HG03342 (cell line): ENCODE data around the gene HMGCS2.

ENCODE experiments used
- ATAC-seq: cut with Tn5 transposase; IDR thresholded peaks from one replicate; pipeline ENCODE4 v1.9.1; 2021; ENCODE audit warnings: mild to moderate bottlenecking, moderate library complexity; ENCODE audit not compliant: unreplicated experiment

Gene HMGCS2

DNA sequence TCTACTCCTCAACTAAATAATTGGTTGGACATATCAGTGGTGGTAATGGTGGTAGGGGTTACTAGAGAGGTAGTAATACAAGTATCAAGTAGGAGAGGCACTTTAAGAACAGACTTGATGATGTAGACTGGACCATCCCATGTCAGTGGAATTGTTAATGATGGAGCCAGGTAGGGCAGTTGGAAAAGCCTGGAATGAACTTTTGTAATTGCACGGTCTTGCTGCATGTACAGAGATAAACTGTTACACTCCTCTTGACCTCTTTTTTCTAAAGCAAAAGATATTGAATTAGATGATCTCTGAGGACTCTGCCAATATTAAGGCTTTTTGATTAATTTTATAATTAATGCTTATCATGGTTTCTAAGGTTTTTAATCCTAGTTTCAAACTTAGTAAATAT lies 5.8 kb downstream of the HMGCS2 start:
- no peak for ATAC-seq

DNA sequence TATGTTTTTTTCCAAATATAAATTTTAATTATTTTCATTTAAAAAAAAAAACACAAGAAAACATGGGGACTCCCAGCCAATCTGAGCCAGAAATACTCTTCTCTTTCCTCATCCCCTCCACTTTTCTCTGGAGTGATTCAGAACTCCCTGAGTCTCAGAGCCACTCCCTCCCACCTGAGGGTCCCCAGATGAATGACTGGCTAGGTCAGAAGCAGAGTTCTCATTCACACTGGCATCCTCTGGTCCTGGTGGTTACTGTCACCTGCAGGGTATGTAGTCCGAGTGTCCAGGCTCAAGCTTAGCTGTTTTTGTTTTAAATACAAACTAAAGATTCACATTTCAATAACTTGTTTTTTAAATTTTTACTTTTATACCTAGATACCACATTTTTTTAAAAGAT lies 6.3 kb downstream of the HMGCS2 start:
- no peak for ATAC-seq

DNA sequence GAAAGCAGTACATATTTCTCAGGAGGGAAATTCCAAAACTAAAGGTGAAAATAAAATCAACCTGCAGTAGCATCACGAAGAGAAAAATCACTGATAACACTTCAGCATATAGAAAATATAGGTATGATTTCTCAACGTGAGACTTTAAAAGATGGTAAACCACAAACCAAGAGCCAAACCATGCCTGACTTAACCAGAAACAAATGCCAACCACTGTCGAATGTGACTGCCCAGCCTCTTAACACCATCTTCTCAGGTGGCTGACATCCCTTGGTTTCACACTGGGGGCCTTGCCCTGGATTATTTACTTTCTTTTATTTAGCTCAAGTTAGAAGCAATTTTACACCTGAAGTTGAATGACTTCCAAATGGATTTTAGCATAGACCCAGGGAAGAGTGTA lies 10.1 kb downstream of the HMGCS2 start:
- no peak for ATAC-seq

DNA sequence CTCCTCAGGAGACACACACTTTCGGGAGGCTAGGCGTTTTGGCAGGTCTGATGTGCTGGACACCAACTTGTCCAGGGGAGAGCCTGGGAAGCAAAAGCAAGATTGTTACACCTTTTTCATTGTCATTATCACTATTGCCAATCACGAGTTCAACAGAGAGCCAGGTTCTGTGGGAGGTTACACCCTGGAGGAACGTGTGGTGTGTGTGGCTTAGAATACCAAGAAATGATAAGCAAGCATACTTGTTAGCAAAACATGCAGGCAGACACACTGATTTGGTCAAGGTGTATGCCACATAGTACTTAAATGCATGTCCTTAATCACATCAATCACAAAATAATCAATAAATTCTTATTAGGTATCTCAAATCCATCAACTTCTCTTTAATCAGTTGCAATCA lies 16.1 kb downstream of the HMGCS2 start:
- no peak for ATAC-seq

DNA sequence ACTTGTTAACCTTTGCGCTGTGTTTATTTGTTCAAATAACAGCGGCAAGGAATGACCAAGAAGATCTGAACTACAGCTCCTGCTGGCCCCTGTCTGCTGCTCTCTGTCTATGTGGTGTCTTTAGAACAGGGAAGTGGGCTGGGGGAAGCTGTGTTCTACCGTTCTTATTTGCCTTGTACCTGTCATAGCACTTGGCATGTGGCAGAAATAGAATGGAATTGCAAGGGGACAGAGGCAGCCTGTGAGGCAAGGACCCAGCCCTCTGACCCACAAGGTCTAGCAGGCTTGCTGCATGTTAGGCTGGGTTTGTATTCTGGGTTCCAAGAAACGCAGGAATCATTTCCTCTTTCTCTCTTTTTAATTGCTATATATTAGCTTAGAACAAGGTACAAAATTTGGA lies 20.7 kb downstream of the HMGCS2 start:
- ATAC-seq: no peak

DNA sequence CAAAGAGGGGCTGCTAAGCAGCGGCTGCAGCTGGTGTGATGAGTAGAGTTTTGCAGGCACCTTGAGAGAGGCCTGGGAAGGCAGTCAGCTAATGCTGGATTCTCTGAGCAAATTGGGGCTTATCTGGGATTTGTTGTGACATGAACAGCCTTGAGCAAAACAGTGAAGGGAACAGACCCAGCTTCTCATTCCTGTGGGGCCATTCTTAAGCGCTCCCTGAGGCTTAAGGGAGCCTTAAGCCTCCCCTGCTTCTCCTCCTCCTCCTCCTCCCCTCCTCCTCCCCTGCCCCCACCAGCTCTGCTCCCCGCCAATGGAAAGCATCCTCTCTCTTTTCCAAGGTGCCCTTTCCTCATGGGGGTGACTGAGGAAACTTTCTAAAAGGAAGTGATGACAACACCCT lies 21.3 kb downstream of the HMGCS2 start:
- no peak for ATAC-seq

DNA sequence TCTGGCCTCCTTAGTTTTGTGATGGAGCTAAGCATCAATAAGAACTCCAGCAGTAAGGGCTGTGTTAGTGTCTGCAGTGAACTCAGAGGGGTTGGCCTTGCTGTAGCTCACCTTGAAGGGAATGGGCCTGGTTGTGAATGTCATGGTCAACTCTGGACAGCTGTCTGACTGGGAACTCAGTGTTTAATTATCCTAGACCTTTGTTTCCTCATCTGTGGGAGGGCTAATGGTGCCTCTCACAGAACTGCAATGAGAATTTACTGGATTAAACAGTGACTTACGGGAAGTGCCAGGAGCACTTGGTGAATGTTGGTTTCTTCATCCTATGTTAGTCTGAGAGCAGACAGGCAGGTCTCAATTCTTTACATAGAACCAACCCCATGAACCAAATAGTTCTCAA lies 23.7 kb downstream of the HMGCS2 start:
- no peak for ATAC-seq

DNA sequence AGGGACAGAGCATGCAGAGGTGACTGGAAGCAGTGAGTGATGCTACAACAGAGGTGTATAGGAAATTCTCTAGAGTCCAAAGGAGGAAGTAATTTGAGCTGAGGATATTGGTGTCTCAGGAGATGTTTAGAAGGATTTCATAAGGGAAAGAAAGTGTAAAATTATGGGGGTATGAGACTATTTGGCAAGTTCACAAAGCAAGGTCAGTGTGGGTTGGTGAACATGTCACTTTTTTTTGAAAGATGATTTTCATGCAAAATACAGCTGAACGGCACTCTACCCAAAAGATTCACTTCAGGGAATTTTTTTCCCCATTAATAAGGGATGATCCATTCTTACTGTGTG lies 24.1 kb downstream of the HMGCS2 start:
- ATAC-seq: no peak

DNA sequence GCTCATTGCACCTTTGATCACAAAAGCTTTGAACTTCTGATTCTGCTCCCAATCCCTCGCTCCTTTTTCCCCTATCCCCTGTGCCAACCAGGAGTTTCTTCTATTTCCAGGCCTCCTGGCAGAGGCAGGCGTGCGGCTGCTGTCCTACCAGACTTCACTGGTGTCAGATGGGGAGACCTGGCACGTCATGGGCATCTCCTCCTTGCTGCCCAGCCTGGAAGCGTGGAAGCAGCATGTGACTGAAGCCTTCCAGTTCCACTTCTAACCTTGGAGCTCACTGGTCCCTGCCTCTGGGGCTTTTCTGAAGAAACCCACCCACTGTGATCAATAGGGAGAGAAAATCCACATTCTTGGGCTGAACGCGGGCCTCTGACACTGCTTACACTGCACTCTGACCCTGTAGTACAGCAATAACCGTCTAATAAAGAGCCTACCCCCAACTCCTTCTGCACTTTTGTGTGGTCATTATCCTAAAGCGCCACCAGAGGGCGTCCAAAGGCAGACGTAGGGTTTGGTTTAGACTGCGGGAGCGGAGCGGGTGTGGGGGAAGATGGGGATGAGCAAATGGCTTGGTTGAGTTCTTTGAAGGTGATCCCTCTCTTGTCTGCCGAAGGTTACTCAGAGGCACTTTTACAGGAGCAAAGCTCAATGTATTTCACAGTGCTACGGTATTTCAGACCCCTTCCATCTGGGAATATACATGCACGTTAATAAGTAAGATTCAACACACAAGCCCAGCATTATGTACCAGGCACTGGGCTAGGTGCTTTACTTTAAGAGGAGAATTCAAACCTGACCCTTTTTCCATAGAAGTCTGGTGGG lies 24.7 kb downstream of the HMGCS2 start:
- peak; percentile 86 for ATAC-seq

DNA sequence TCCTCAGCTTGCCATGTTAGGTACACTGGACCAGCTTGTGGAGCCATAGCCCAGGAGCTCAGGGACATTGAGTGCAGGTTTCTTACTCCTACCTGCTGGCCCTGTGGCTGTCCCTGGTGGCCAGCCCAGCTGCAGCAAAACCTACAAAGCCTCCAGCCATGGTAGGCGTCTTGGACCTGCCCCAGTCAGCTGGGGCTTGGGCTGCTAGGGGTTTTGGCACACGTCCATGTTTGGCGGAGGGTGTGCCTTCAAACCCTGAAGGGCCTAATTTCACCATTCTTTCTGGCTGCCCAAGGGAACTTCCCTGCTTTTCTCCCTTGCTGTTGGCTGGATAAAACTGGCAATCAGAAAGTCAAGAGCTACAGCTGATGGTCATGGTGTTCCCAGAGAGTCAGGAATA lies 25.4 kb downstream of the HMGCS2 start:
- no peak for ATAC-seq

DNA sequence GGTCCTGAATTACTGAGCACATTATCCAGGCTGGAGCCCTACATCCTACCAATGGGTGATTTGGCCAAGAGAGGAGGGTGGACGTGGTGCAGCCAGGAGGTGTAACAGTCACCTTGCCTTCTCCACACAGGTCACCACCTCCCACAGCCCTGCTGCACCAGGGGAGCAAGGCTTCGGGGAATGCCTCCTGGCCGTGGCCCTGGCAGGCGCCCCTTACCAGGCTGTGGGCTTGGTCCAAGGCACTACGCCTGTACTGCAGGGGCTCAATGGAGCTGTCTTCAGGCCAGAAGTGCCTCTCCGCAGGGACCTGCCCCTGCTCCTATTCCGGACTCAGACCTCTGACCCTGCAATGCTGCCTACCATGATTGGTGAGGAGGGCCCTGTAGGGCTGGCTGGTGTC lies 26.0 kb downstream of the HMGCS2 start:
- ATAC-seq: no peak

DNA sequence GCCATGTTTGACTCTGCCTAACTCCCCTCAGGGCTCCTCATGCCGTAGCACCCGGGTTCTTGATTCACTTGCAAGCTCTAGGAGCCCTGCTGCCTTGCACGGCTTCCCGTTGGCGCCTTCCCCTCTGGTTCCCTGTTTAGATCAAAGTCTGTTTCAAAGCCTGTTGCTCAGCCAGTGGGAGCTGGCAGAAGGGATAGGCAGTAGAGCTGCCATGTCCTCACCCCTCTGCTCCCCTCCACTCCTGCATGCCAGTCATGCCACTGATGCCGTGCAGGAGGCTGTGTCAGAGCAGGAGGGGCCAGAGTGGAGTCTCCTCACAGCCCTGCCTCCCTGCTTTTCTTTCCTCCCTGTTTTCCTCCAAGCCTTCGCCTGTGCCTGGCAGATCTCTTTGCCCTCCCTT lies 26.5 kb downstream of the HMGCS2 start:
- ATAC-seq: no peak

DNA sequence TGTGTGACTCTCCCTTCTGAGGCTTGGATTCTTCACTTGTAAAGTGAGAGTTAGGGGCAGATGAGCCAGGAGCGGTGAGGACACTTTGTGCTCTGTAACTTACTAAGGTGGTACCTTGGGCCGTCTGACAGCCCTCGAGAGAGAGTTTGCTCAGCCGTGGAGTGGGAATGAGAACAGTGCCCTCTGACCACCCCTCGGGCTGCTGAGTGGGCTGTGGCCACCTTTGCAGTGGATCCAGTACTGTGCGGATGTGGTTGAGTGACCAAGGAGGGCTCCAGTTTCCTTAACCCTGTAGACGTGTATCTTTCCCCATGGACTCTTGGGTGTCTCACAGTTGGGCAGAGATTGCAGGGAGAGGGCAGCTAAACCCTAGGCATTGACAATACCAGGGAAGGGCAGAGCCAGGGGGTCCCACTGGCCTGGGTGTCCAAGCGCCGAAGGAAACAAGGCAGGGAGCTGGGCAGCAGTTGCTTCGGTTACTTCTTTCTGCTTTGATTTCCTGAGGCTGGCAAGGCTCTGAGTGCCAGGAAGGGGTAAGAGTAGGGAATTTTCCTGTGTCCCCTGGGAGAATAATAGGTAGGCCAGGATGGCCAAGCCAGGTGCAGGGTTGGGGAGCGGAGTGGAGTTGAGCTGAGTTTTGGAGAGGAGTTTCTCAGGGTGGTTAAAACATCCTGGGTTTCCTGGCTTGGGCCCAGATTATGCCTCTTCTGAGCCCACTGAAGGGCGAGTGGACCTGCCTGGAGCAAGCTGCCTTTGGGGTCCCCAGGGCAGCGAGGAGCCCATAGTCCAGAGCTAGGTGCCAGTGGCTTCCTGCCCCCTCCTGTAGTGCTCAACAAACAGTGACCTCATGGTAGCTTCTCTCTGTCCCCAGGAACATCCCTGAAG lies 27.6 kb downstream of the HMGCS2 start:
- no peak for ATAC-seq

DNA sequence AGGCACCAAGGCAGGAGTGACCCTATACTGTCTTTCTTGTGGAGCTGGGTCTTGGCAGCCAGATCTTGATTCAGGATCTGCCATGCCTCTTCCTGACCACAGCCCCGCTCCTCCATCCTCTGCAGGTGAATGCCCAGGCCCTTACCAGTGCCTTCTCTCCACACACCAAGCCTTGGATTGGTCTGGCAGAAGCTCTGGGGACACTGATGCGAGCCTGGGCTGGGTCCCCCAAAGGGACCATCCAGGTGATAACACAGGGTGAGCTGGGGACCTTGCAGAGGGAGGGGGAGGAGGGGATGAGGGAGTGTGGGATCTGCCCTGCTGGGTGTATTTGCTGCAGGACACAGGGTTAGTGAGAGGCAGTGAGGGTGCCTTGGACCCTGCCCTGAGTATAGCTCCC lies 28.4 kb downstream of the HMGCS2 start:
- no peak for ATAC-seq

DNA sequence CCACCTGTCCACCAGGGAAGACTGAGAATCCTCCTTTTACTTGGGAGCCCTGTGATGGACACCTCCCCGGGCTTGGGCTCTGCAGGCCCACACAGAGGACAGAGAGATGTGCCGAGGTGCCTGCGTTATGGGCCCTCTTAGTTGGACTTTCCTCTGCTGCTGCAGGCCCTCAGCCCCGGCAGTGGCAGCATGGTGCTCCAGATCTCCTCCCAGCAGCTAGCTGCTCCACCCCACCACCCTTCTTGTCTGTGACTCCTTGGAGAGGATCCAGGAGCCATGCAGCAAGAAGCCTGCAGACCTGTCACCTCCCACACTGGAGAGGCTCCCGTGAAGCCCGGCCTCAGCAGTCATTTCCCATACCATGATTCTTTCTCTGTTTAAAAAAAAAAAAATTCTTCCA lies 29.6 kb downstream of the HMGCS2 start:
- ATAC-seq: no peak

DNA sequence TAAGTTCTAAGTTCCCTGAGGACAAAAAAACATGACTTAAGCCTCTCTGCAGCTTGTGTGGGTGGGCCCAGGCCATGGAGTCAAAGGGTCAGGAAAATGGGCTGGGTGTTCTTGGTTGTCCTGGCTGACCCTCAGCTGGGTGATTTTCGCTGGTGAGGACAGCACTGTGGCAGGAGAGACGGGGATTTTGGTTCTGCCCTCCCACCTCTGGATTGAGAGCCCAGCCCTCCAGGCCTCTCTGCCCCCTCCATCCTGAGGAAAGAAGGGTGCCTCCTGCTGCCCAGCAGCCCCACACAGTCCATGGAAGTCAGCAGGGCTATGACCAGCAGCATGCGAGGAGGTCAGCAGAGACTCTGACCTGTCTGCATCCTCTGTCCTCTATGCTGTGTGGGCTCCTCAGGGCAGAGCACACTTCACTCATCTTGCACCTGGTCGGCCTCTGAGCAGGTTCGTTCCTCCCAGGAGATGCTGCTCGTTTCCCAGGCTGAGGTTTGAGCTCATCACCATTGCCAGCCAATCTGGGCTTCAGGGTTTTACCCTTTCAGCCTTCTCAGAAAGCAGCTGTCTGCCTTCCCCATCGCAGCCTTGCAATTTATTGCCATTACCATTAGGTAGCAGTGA lies 30.5 kb downstream of the HMGCS2 start:
- ATAC-seq: no peak

DNA sequence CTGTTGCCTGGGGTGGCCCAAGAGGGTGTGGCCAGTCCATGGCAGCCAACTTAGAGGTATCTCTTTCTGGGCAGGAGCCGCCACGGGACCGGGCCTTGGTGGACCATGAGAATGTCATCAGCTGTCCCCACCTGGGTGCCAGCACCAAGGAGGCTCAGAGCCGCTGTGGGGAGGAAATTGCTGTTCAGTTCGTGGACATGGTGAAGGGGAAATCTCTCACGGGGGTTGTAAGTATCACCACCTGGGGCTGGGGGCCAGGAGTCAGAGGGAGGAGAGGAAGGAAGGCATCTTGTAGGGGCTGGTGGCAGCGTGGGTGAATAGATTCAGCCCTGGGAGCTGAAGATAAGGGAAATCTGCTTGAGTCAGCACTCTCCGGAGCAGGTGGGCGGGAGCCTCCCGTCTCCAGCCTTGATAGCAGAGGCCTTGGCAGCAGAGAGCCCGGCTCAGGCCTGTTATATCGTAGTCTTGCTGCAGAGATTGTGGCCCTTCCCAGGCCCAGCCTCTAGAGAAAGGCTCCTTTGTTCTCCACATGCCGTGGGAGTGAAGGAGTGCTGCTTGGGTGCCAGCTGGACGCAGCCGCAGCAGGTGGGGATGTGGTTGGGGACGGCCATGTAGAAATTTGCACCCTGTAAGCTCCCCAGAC lies 31.5 kb downstream of the HMGCS2 start:
- no peak for ATAC-seq

DNA sequence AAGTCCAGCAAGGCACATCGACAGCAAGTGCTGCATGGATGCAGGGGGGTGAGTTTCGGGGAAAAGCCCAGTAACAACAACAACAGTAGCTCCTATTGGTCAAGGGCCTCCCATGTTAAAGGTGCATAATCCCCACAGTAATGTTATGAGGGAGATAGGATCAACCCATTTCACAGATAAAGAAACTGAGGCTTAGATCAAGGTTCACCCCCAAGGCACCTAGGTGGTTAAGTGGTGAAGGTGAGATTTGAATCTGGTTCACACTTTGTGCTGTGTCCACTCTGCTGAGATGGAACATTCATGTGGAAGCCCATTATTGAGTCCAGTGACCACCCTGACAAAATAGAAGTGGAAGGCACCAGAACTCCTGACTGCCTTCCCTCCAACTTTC lies 32.1 kb downstream of the HMGCS2 start:
- no peak for ATAC-seq

DNA sequence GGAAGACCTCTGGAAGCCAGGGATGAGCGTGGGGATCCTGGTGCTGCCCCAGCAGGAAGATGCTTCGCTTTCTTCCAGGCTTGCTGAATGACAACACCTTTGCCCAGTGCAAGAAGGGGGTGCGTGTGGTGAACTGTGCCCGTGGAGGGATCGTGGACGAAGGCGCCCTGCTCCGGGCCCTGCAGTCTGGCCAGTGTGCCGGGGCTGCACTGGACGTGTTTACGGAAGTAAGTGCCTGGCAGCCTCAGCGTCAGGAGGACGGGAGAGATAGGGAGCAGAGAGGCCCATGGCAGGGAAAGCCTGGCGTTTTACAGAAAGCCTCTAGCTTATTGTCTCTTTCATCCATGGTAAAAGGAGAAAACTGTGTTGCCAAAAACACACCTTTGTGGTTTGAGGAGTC lies 33.5 kb downstream of the HMGCS2 start:
- no peak for ATAC-seq

DNA sequence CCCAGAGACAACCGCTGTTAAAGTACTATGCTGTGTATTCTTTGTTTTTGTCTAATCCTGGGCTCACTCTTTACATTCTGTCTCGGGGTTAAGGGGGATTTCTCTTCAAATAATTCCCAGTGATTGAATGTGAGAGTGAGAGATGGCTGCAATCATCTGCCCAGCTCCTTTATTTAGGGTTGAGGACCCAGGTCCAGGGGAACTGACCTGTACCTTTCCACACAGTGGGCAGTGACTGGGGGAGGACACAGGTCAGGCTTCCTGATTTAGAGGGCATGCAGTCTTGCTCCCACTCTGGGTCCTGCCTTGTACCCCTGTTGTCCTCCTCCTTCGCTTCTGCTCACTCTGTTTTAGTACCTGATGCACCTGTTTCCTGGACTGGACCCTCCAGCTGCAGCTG lies 35.0 kb downstream of the HMGCS2 start:
- ATAC-seq: no peak

DNA sequence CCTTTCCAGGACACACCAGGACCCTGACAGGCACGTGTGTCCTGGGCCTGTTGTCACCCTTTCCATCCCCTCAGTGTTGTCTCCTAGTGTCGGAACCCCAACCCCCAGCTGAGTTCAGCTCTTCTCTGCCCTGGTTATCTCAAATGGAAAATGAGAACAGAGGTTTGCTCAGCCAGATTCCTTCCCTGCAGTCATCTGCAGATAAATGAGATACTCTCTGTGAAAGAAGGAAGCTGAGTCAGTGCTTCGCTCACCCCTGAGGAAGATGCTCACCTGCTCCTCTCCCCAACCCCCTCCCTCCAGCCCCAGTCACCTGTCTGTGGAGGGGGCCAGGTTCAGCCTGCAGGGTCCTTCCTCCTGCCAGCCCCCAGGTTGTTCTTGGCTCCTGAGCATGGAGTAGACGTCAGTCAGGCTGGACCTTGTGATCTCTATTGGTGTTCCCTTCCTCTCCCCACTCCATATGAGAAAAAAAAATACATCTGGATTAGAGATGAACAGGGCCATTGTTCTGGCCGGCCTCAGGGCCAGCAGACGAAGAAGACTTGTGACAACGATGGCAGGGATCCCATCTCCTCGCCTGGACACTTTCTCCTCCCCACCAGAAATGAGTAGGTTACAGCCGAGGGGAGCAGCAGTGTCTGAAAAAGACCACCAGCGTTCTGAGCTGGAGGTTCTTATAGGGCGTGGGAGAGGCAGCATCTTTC lies 36.1 kb downstream of the HMGCS2 start:
- ATAC-seq: no peak
